ENCODE results near the gene USP46. TPM values are rescaled to one million over a fixed set of nuclear protein-coding genes. Genes with fewer than 3 reads are reported as not detected.

Gene USP46
- total and polyA plus RNA-seq, 2 of the 8 experiments (the other 6 are each of a cell fraction or from before 2014, with no cell fraction given): 10.6 to 62.4 TPM

DNA sequence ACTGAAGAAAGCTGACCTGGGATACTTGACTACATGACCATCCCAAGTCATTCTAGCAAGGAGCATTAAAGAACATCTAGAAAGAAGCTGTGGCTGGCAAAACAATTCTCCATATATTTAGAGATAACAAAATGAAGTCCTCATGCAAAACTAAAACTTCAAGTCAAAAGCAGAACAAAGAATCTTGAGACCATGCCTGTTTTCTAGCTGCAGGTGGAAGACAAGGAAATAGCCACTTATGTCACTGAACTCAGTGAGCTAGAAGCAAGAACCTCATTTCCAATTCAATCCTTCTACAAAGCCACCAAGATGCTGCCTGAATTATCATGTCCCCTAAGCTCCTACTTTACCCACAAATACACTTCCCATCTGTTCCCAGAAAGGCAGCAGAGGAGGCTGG lies 13.8 kb downstream of the USP46 start (continued):
- TF ChIP-seq, protein P1, sequence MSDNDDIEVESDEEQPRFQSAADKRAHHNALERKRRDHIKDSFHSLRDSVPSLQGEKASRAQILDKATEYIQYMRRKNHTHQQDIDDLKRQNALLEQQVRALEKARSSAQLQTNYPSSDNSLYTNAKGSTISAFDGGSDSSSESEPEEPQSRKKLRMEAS (IDR thresholded peaks at IDR 0.05): no peak
